Measurements from ENCODE around the gene PAQR9.
"Not testable (repeated sequence)": the region's sequence is repeated elsewhere in the genome, so short reads cannot be mapped to it uniquely, and the experiment has no call there.

- not testable (repeated sequence) for TF ChIP-seq CTCF (IDR thresholded peaks at IDR 0.05; ENCODE audit: extremely low read depth in 1 of 2, insufficient read depth in 1 of 2, low read depth in 1 of 2, low read length in 2 of 2); POLR2AphosphoS5 (IDR thresholded peaks at IDR 0.05; ENCODE audit: insufficient read depth, low read depth, low read length); EZH2 (IDR thresholded peaks at IDR 0.05; ENCODE audit: borderline replicate concordance, low read depth, low read length, severe bottlenecking); JUN (IDR thresholded peaks at IDR 0.05; ENCODE audit: borderline replicate concordance, insufficient read depth, insufficient read length, low read depth); MAX (IDR thresholded peaks at IDR 0.05; ENCODE audit: insufficient read depth, insufficient read length); POLR2A (IDR thresholded peaks at IDR 0.05; ENCODE audit: low read depth, low read length)
Measured at GRCh38 chr3:142988826-142989225, 25.4 kb upstream of the PAQR9 start.

Data from endothelial cell of umbilical vein (primary cell).